ENCODE data around the gene ANKH.

ANKH gene

DNA sequence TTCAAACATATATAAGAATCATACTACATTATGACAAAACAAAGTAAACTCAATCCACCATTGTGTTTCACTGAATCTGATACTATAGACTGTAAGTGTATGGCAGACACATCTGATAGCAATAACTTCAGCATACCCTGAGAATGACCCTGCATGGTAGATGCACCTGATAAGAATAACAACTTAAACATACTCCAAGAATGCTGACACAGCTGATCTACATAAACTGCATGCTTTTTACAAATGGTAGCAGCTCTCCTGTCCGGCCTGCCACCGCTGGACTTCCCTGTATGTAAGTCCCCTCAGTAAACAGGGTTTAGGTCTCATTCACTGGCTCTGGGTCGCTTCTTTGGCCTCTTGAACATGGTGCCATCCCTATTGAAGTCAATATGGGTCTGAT, 100.4 kb downstream of the ANKH start:
- H3K27me3 ChIP-seq, result no peaks in the 10 kb centered on the region
- H3K36me3 ChIP-seq, result no peaks in the 10 kb centered on the region
- TF ChIP-seq, protein P1, sequence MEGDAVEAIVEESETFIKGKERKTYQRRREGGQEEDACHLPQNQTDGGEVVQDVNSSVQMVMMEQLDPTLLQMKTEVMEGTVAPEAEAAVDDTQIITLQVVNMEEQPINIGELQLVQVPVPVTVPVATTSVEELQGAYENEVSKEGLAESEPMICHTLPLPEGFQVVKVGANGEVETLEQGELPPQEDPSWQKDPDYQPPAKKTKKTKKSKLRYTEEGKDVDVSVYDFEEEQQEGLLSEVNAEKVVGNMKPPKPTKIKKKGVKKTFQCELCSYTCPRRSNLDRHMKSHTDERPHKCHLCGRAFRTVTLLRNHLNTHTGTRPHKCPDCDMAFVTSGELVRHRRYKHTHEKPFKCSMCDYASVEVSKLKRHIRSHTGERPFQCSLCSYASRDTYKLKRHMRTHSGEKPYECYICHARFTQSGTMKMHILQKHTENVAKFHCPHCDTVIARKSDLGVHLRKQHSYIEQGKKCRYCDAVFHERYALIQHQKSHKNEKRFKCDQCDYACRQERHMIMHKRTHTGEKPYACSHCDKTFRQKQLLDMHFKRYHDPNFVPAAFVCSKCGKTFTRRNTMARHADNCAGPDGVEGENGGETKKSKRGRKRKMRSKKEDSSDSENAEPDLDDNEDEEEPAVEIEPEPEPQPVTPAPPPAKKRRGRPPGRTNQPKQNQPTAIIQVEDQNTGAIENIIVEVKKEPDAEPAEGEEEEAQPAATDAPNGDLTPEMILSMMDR (IDR thresholded peaks at IDR 0.05; ENCODE audit: low read depth, low read length), result no peak
- DNase-seq, result no peak
- no peaks in the 10 kb centered on the region for H3K9me3 ChIP-seq
- no peak overlapping the region for H3K4me3 ChIP-seq (ENCODE audit: low read depth, low read length)
- peaks cover 11% of the 10 kb centered on the region for H3K4me1 ChIP-seq

DNA sequence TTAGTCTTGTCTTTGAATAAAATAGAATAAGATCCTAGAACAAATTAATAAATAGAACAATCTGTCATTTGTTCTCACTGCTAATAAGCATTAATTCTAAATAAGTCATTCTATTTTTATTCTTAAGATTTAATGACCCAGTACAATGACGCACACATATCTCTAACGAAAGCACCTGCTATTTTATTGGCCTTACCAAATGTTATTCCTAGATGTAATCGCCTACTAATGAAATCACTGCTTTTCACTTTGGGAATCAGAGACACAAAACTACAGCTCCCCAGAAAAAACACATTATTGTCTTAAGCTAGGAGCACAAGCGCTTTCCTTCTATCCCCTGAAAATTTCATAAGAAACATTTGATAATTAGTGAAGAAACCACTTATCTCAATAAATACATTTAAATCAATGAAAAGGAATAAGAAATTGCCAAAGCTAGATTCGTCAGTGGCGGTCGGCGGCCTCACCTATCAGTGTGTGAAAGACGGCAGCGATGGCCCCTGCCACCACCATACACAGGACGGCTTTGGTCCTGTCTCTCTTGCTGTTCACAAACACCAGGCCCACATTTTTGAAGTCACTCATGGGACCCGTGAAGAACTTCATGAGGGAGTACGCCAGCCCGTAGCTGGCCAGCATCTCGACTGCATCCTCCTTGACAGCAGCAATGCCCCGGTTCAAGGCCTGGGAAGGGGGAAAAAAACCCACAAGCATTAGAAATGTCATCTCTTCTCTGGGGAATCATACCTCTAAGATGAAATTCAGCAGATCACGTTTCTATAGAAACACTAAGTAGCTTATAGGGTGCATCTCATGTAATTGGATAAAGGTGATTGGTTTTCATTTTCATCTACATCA, 102.8 kb downstream of the ANKH start:
- Histone ChIP-seq H3K27me3 (no peaks in the 10 kb centered on the region), H3K9me3 (no peaks in the 10 kb centered on the region), H3K36me3 (no peaks in the 10 kb centered on the region; the same call in 1 of the 2 replicates), H3K4me3 (ENCODE audit: low read depth, low read length) (no peak overlapping the region), H3K4me1 (peaks cover 11% of the 10 kb centered on the region)
- TF ChIP-seq, protein P1 (IDR thresholded peaks at IDR 0.05; ENCODE audit: low read depth, low read length), result no peak
- no peak for DNase-seq

DNA sequence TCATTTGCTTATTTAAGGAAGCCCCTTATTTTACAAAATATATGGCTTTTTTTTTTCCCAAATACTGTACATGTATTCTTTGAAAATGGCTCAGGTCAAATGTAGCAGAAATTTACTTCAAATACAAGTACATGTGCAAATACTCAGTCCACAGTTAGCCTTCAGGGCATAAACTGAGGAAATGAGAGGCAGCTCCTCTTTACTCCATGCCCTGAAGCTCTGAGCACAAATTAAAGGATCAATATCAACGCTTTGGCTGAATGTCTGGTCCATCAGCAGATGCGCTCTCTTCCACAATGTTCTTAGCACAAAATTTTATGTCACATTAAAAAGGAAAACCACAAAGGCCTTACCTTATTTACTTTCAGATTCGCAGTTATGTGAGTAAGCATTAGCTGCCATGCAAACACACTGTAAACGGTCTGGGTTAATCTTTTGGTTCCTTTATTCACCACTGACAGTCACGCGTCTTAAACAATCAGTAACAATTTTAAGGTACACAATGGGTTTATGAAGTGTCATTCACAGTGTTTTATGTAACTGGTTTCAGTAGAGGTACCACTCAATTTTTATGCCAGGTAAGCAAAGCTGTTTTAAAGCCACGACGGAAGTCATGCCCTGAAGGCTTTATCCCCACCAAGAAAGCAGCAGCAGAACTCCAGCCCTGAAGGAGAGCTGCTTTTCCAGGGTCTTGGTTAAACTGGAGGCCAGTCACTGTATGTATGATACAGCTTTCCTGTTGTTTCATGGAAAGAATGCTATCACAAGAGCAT, 103.7 kb downstream of the ANKH start:
- Histone ChIP-seq H3K4me3 (ENCODE audit: low read depth, low read length) (no peak overlapping the region), H3K4me1 (peaks cover 11% of the 10 kb centered on the region), H3K9me3 (no peaks in the 10 kb centered on the region), H3K27me3 (no peaks in the 10 kb centered on the region), H3K36me3 (no peaks in the 10 kb centered on the region; the same call in 1 of the 2 replicates)
- no peak for DNase-seq
- TF ChIP-seq, protein P1 (IDR thresholded peaks at IDR 0.05; ENCODE audit: low read depth, low read length), result no peak

DNA sequence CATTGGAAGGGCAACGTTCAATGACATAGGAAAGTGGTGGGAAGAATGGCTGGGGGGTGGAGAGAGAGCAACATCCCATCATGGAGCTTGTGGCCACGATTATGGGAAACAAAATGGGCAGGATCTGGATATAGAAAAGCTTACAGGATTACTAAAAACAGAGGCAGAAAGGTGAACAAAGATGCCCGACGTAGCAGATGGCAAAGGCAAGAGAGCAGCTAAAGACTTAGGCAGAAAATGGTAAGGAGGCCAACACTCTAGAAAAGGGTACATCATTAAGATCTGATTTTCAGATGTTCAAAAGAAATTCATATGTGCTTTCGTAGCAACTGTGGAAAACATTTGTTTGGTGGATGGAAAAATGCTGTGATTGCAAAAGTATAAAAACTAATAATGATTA, 104.5 kb downstream of the ANKH start:
- peaks cover 11% of the 10 kb centered on the region for H3K4me1 ChIP-seq
- no peak overlapping the region for H3K4me3 ChIP-seq (ENCODE audit: low read depth, low read length)
- no peaks in the 10 kb centered on the region; the same call in 1 of the 2 replicates for H3K36me3 ChIP-seq
- TF ChIP-seq, protein P1 (IDR thresholded peaks at IDR 0.05; ENCODE audit: low read depth, low read length), result no peak
- H3K27me3 ChIP-seq, result no peaks in the 10 kb centered on the region
- no peak for DNase-seq
- no peaks in the 10 kb centered on the region for H3K9me3 ChIP-seq

DNA sequence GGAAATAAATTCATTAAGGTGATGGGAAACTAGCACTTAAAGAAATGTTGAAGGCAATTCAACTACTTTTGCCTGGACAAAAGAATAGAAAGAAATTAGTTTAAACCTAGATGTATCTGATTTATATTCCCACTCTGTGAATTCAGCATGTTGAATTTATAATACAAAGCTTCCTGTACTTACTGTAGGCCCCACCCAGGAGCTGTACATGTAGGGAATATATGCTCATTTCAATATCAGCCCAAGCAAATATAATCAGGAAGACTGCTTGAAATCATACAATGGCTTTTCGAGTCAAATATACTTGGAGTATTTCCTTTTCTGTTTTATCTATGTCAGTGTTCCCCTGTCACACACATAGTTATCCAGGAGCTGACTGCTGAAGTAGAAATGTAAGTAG, 105.0 kb downstream of the ANKH start:
- TF ChIP-seq, protein P1 (IDR thresholded peaks at IDR 0.05; ENCODE audit: low read depth, low read length), result no peak
- Histone ChIP-seq H3K4me3 (ENCODE audit: low read depth, low read length) (no peak overlapping the region), H3K27me3 (no peaks in the 10 kb centered on the region), H3K36me3 (no peaks in the 10 kb centered on the region; the same call in 1 of the 2 replicates), H3K4me1 (peaks cover 11% of the 10 kb centered on the region), H3K9me3 (no peaks in the 10 kb centered on the region)
- no peak for DNase-seq
